ENCODE data around the gene CDHR4. TPM values are rescaled to one million over a fixed set of nuclear protein-coding genes. Genes with fewer than 3 reads are reported as not detected.

CDHR4 gene
- not detected in 2 replicates for total RNA-seq

GRCh38 chr3:49799761-49800160, at the start of gene CDHR4:
Gene CDHR4, minus strand, starts transcription at chr3:49799873. Its CDS starts 61 bp downstream, at chr3:49799812.

GRCh38 chr3:49813497-49814174, 14.0 kb upstream of the CDHR4 start, which contains the start of gene UBA7:
Gene UBA7, minus strand, starts transcription at chr3:49813953. Its CDS starts 166 bp downstream, at chr3:49813787.

GRCh38 chr3:49802719-49803464, 3.2 kb upstream of the CDHR4 start, which contains the start of gene INKA1:
Gene INKA1, plus strand, starts transcription at chr3:49803261. Its CDS starts 132 bp downstream, at chr3:49803393.

GRCh38 chr3:49786357-49787181, 13.1 kb downstream of the CDHR4 start, which contains the start of gene IP6K1:
Gene IP6K1, minus strand, starts transcription at chr3:49786542. Its CDS starts 38,502 bp downstream, at chr3:49748040.

Other genes starting within 250 kb of the CDHR4 start
- under 0.01 and 0.08 TPM in 2 replicates for gene BSN, start 245.4 kb downstream of the CDHR4 start, total RNA-seq
- gene APEH, start 125.5 kb downstream of the CDHR4 start, total RNA-seq, result 176 and 220 TPM in 2 replicates
- 2.4 and 6.2 TPM in 2 replicates for gene MST1, start 110.4 kb downstream of the CDHR4 start, total RNA-seq
- gene RNF123, start 110.3 kb downstream of the CDHR4 start, total RNA-seq, result 21.1 and 22.8 TPM in 2 replicates
- not detected in 2 replicates for gene AMIGO3, start 80.2 kb downstream of the CDHR4 start, total RNA-seq
- gene GMPPB, start 75.9 kb downstream of the CDHR4 start, total RNA-seq, result 49.7 and 82.6 TPM in 2 replicates
- gene IP6K1, start 13.3 kb downstream of the CDHR4 start, total RNA-seq, result 16.4 and 19.9 TPM in 2 replicates
- gene INKA1, start 3.4 kb upstream of the CDHR4 start, total RNA-seq, result 26.6 and 28.2 TPM in 2 replicates
- 1.1 and 1.8 TPM in 2 replicates for gene UBA7, start 14.1 kb upstream of the CDHR4 start, total RNA-seq
- gene TRAIP, start 56.7 kb upstream of the CDHR4 start, total RNA-seq, result 5.5 and 14.1 TPM in 2 replicates
- gene CAMKV, start 70.0 kb upstream of the CDHR4 start, total RNA-seq, result not detected in 2 replicates
- 17.8 and 21.9 TPM in 2 replicates for gene MST1R, start 104.0 kb upstream of the CDHR4 start, total RNA-seq
- 21.6 and 27.1 TPM in 2 replicates for gene MON1A, start 129.9 kb upstream of the CDHR4 start, total RNA-seq
- gene RBM6, start 140.3 kb upstream of the CDHR4 start, total RNA-seq, result 24.5 and 32.3 TPM in 2 replicates

Measured in hair follicular keratinocyte (primary cell).